ENCODE data around the gene TCERG1L. TPM values are rescaled to one million over a fixed set of nuclear protein-coding genes. Genes with fewer than 3 reads are reported as not detected.

TCERG1L gene
- total RNA-seq, 1 donor from 2014 or later: 0.07 TPM

DNA sequence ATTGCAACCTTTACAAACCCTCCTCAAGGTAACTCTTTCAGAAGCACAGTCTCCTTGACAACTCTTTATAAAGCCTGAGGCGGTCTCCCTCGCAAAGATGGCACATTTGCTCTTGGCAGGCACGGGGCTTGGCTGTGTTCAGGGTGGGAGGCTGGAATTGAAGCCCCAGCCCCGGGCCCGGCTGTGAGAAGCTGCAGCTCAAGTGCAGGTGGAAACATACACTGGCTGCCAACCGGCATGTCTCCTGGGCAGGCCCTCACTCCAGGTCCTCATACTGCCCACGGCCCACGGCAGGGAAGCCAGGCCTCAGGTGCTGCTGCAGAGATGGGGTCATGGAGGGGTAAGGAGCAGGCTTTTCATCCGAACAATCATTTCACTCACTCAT lies 194.5 kb downstream of the TCERG1L start:
- Mint-ChIP-seq H3K4me1 (ENCODE audit: low read depth) (no peaks in the 10 kb centered on the region), H3K27ac (no peak overlapping the region), H3K27me3 (ENCODE audit: low read depth) (no peaks in the 10 kb centered on the region), H3K9me3 (no peaks in the 10 kb centered on the region), H3K36me3 (ENCODE audit: low read depth) (no peaks in the 10 kb centered on the region), H3K4me3 (ENCODE audit: low read depth) (no peak overlapping the region)
- no peak for DNase-seq (ENCODE audit: low spot score)
- intact Hi-C loops (cut with micrococcal nuclease): no loop called here

- no peaks in the 10 kb centered on the region for H3K27me3 Mint-ChIP-seq (ENCODE audit: low read depth)
- intact Hi-C loops (cut with micrococcal nuclease): no loop called here
- no peaks in the 10 kb centered on the region for H3K4me1 Mint-ChIP-seq (ENCODE audit: low read depth)
- no peaks in the 10 kb centered on the region for H3K9me3 Mint-ChIP-seq
- H3K36me3 Mint-ChIP-seq (ENCODE audit: low read depth): no peaks in the 10 kb centered on the region
- H3K27ac Mint-ChIP-seq: no peak overlapping the region
- no peak overlapping the region for H3K4me3 Mint-ChIP-seq (ENCODE audit: low read depth)
- no peak for DNase-seq (ENCODE audit: low spot score)
These were observed 195.1 kb downstream of the TCERG1L start for GRCh38 chr10:131116216-131116990.

- no peak overlapping the region for H3K27ac Mint-ChIP-seq
- no peaks in the 10 kb centered on the region for H3K4me1 Mint-ChIP-seq (ENCODE audit: low read depth)
- H3K9me3 Mint-ChIP-seq: no peaks in the 10 kb centered on the region
- H3K36me3 Mint-ChIP-seq (ENCODE audit: low read depth): no peaks in the 10 kb centered on the region
- intact Hi-C loops (cut with micrococcal nuclease): no loop called here
- no peak overlapping the region for H3K4me3 Mint-ChIP-seq (ENCODE audit: low read depth)
- H3K27me3 Mint-ChIP-seq (ENCODE audit: low read depth): no peaks in the 10 kb centered on the region
- no peak for DNase-seq (ENCODE audit: low spot score)
These were observed 195.7 kb downstream of the TCERG1L start for GRCh38 chr10:131115801-131116200.

DNA sequence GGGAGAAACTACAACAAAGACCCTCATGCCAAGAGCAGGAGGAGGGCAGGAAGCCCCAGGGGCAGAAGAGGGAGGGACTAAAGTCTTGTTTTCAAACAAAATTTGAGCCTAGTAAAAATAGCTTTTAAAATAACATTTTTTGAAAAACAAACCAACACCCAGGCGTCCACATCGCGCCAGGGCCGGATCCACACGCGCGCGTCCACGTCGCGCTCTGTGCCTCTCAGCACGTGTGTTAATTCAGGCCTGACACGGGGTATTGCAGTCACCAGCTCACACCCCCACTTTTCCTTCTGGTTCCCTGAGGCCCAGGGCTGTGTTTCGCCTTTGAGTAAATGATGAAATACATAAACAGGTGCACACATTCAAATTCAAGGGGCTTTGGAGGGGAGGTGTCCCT lies 196.2 kb downstream of the TCERG1L start:
- Mint-ChIP-seq H3K9me3 (no peaks in the 10 kb centered on the region), H3K27ac (no peak overlapping the region), H3K4me1 (ENCODE audit: low read depth) (no peaks in the 10 kb centered on the region), H3K36me3 (ENCODE audit: low read depth) (no peaks in the 10 kb centered on the region), H3K4me3 (ENCODE audit: low read depth) (no peak overlapping the region), H3K27me3 (ENCODE audit: low read depth) (no peaks in the 10 kb centered on the region)
- DNase-seq (ENCODE audit: low spot score): no peak
- intact Hi-C loops (cut with micrococcal nuclease): no loop called here

DNA sequence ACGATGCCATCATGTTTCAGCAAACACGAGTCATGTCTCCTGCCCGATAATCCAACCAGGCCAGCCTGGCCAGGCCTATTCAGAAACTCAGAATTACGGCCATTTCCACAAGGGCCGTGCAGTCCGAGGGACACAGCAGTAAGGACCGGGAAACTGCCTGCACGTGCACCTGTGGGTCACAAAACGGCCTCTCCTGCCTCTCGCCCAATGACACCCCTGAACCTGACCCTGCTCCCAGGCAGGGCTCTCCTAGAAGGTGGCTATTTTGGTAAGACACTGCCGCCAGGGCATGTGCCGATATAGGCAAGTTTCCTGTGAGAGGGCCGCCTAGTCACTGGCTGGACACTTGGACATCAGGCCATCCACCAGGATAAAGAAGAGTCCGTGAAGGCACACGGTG lies 196.7 kb downstream of the TCERG1L start:
- H3K36me3 Mint-ChIP-seq (ENCODE audit: low read depth): no peaks in the 10 kb centered on the region
- no peak overlapping the region for H3K4me3 Mint-ChIP-seq (ENCODE audit: low read depth)
- no peaks in the 10 kb centered on the region for H3K4me1 Mint-ChIP-seq (ENCODE audit: low read depth)
- intact Hi-C loops (cut with micrococcal nuclease): no loop called here
- H3K27me3 Mint-ChIP-seq (ENCODE audit: low read depth): no peaks in the 10 kb centered on the region
- H3K27ac Mint-ChIP-seq: no peak overlapping the region
- H3K9me3 Mint-ChIP-seq: no peaks in the 10 kb centered on the region
- DNase-seq (ENCODE audit: low spot score): no peak

DNA sequence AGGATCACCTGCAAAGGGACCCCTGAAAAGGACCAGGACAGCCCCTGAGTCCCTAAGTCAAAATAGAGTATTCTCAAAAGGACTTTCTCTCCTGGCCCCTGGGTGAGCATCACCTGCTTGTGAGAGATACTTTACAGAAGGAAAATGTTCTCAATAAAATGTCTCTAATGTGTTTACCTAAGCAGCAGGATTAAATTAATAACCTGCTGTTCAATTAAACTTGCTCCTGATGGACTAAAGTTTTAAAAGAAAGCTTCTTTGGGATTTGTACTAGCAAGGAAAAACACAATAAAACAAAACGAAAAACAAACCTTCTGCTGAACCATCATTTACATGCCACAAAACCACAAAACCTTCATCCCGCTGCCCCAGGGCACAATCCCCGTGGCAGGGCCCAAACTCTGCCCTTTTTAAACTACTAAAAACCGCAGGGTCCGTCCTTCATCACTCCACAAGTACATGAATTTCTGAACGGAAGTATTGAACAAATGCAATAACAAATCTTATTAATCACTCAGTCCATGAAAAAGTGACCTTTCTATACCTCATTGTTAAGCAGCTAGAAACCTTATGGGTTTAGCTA lies 197.7 kb downstream of the TCERG1L start:
- no peaks in the 10 kb centered on the region for H3K4me1 Mint-ChIP-seq (ENCODE audit: low read depth)
- no peaks in the 10 kb centered on the region for H3K36me3 Mint-ChIP-seq (ENCODE audit: low read depth)
- no peaks in the 10 kb centered on the region for H3K27me3 Mint-ChIP-seq (ENCODE audit: low read depth)
- H3K27ac Mint-ChIP-seq: no peak overlapping the region
- no peak for DNase-seq (ENCODE audit: low spot score)
- no peaks in the 10 kb centered on the region for H3K9me3 Mint-ChIP-seq
- intact Hi-C loops (cut with micrococcal nuclease): no loop called here
- H3K4me3 Mint-ChIP-seq (ENCODE audit: low read depth): no peak overlapping the region

DNA sequence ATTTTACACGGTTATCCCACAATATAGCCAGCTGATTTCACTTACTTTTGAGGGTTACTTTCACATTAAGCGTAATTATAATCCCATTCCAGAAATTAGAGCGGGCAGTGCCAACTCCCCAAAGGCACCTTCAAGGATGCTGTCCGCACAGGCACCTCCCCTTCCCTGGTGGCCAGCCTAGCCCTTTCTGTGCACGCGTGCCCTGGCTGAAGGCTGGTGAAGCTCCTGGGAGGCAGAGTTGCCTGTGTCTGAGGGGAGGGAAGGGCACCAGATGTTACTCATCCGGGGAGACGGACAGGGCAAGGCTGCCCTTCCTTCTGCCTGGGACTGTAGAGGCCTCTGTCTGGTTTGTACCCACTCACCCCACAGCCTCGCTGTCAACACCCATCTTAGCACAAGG lies 198.4 kb downstream of the TCERG1L start:
- Mint-ChIP-seq H3K4me3 (ENCODE audit: low read depth) (no peak overlapping the region), H3K4me1 (ENCODE audit: low read depth) (no peaks in the 10 kb centered on the region), H3K9me3 (no peaks in the 10 kb centered on the region), H3K27me3 (ENCODE audit: low read depth) (no peaks in the 10 kb centered on the region), H3K36me3 (ENCODE audit: low read depth) (no peaks in the 10 kb centered on the region), H3K27ac (no peak overlapping the region)
- intact Hi-C loops (cut with micrococcal nuclease): no loop called here
- DNase-seq (ENCODE audit: low spot score): no peak

- no peaks in the 10 kb centered on the region for H3K36me3 Mint-ChIP-seq (ENCODE audit: low read depth)
- DNase-seq (ENCODE audit: low spot score): no peak
- intact Hi-C loops (cut with micrococcal nuclease): no loop called here
- no peaks in the 10 kb centered on the region for H3K27me3 Mint-ChIP-seq (ENCODE audit: low read depth)
- H3K27ac Mint-ChIP-seq: no peak overlapping the region
- H3K4me3 Mint-ChIP-seq (ENCODE audit: low read depth): no peak overlapping the region
- H3K9me3 Mint-ChIP-seq: peaks cover 2% of the 10 kb centered on the region
- H3K4me1 Mint-ChIP-seq (ENCODE audit: low read depth): no peaks in the 10 kb centered on the region
These were observed 198.8 kb downstream of the TCERG1L start for GRCh38 chr10:131112691-131113090.

DNA sequence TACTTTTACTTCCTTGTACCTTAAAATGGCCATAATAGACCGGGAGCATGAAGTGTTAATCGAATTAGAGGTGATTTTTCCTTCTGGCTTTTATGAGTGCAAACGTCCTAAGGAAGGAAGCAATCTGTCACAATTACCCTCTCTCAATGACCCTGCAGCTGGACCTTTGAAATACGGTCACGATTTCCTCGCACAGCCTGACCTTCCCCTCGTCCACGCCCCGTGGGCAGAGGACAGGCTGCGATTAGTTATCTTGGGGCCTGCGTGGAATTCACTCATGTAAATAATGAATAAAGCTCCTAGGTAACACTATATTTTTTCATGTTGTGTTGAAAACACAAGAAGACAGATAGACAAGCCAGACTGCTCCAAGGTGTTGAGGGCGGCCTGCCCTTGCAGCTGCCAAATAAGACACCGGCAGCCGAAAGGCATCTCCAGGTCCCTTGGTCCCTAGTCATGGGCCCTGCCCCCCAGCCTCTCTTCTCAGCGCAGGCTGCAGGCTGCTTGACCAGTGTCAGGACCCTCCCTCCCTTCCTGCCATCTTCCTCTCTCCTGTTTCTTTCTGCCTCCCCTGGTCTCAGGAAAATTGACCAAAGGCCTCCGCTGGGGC lies 199.9 kb downstream of the TCERG1L start:
- H3K27me3 Mint-ChIP-seq (ENCODE audit: low read depth): no peaks in the 10 kb centered on the region
- H3K27ac Mint-ChIP-seq: no peak overlapping the region
- H3K9me3 Mint-ChIP-seq: peaks cover 4% of the 10 kb centered on the region
- intact Hi-C loops (cut with micrococcal nuclease): no loop called here
- H3K36me3 Mint-ChIP-seq (ENCODE audit: low read depth): no peaks in the 10 kb centered on the region
- H3K4me1 Mint-ChIP-seq (ENCODE audit: low read depth): no peaks in the 10 kb centered on the region
- DNase-seq (ENCODE audit: low spot score): no peak
- no peak overlapping the region for H3K4me3 Mint-ChIP-seq (ENCODE audit: low read depth)

DNA sequence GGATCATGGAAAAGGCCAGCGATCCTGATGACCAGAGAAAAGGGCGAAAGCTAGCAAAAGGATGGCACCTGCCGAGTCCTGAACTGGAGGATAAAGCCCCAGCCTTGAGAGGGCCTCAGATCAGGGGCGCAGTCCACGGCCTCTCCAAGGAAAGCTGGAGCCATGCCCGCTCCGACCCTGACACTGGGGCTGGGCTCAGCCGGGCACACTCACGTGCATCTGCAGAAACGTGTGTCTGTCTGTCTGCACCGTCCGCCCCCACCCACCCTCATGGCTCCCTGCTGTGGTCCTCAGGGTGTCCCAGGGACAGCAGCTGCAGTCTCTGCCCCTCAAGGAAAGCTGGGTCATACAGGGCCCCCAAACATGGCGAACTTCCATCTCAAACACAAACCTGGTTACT lies 200.5 kb downstream of the TCERG1L start:
- intact Hi-C loops (cut with micrococcal nuclease): no loop called here
- no peaks in the 10 kb centered on the region for H3K27me3 Mint-ChIP-seq (ENCODE audit: low read depth)
- peaks cover 4% of the 10 kb centered on the region for H3K9me3 Mint-ChIP-seq

GRCh38 chr10:131110241-131110783 lies 201.2 kb downstream of the TCERG1L start:
- H3K9me3 Mint-ChIP-seq: peaks cover 4% of the 10 kb centered on the region
- H3K27me3 Mint-ChIP-seq (ENCODE audit: low read depth): no peaks in the 10 kb centered on the region
- H3K4me1 Mint-ChIP-seq (ENCODE audit: low read depth): no peaks in the 10 kb centered on the region
- no peaks in the 10 kb centered on the region for H3K36me3 Mint-ChIP-seq (ENCODE audit: low read depth)
- intact Hi-C loops (cut with micrococcal nuclease): no loop called here
- H3K27ac Mint-ChIP-seq: no peak overlapping the region
- H3K4me3 Mint-ChIP-seq (ENCODE audit: low read depth): no peak overlapping the region
- DNase-seq (ENCODE audit: low spot score): no peak

More for the DNA sequence above, 200.5 kb downstream of the TCERG1L start:
- H3K4me1 Mint-ChIP-seq (ENCODE audit: low read depth): no peaks in the 10 kb centered on the region
- no peak for DNase-seq (ENCODE audit: low spot score)
- H3K4me3 Mint-ChIP-seq (ENCODE audit: low read depth): no peak overlapping the region
- H3K36me3 Mint-ChIP-seq (ENCODE audit: low read depth): no peaks in the 10 kb centered on the region
- H3K27ac Mint-ChIP-seq: no peak overlapping the region

- DNase-seq (ENCODE audit: low spot score): no peak
- H3K9me3 Mint-ChIP-seq: peaks cover 4% of the 10 kb centered on the region
- no peak overlapping the region for H3K27ac Mint-ChIP-seq
- no peaks in the 10 kb centered on the region for H3K36me3 Mint-ChIP-seq (ENCODE audit: low read depth)
- no peaks in the 10 kb centered on the region for H3K27me3 Mint-ChIP-seq (ENCODE audit: low read depth)
- no peak overlapping the region for H3K4me3 Mint-ChIP-seq (ENCODE audit: low read depth)
- intact Hi-C loops (cut with micrococcal nuclease): no loop called here
- H3K4me1 Mint-ChIP-seq (ENCODE audit: low read depth): no peaks in the 10 kb centered on the region
These were observed 201.8 kb downstream of the TCERG1L start for GRCh38 chr10:131109726-131110125.

DNA sequence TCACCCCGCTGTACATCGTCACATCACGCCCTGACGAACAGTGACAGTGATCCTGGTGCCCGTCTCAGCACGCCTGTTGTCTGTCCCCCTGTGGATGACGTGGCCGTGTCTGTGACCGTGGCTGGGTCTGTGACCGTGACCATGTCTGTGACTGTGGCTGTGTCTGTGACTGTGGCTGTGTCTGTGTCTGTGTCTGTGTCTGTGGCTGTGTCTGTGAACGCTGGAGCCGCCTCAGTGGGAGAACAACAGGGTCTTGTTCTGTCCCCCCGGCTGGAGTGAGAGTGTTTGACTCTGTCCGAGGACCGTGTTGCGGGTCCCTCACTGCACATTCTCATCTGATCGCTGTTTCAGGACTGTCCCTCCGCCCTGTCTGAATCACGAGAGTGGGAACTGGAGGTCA lies 202.2 kb downstream of the TCERG1L start:
- Mint-ChIP-seq H3K4me3 (ENCODE audit: low read depth) (no peak overlapping the region), H3K27me3 (ENCODE audit: low read depth) (no peaks in the 10 kb centered on the region), H3K27ac (no peak overlapping the region), H3K4me1 (ENCODE audit: low read depth) (no peaks in the 10 kb centered on the region), H3K9me3 (peaks cover 4% of the 10 kb centered on the region), H3K36me3 (ENCODE audit: low read depth) (no peaks in the 10 kb centered on the region)
- intact Hi-C loops (cut with micrococcal nuclease): no loop called here
- no peak for DNase-seq (ENCODE audit: low spot score)

Measured in activated T-helper 2 cell treated with anti-CD3 and anti-CD28 coated beads, Interferon-gamma antibody, Interleukin-2, Interleukin-4, amounts not matched to agents 10 μg/mL and 5 μg/mL and 100 μg/mL, durations not matched to agents 14 hours and 24 hours and 36 hours (primary cell).